Germinal center (tissue), 1 donor: Measurements from ENCODE around the gene STAG3.
A peak's percentile ranks its signal among the peaks of the same experiment; 100 is the strongest.

Source experiments
- DNase-seq: peaks from one replicate; pipeline ENCODE4 v3.0.0; 2012; ENCODE audit warnings: mixed read lengths, low spot score

The STAG3 gene

GRCh38 chr7:100154651-100155491 lies 22.8 kb upstream of the STAG3 start:
- no peak for DNase-seq

- DNase-seq: no peak
Measured at GRCh38 chr7:100155553-100156317, 22.0 kb upstream of the STAG3 start.

- DNase-seq: peak; percentile 46
Measured at GRCh38 chr7:100156331-100157068, 21.2 kb upstream of the STAG3 start.

- no peak for DNase-seq
Measured at GRCh38 chr7:100157069-100157333, 20.7 kb upstream of the STAG3 start.

- peak; percentile 37 for DNase-seq
Measured at GRCh38 chr7:100157334-100158228, 20.1 kb upstream of the STAG3 start.

GRCh38 chr7:100158229-100159098 lies 19.3 kb upstream of the STAG3 start, which contains the start of gene TRAPPC14:
TRAPPC14 (minus strand) TSS chr7:100158723; CDS start chr7:100158499, 224 bp downstream.
- peak; percentile 97 for DNase-seq

GRCh38 chr7:100159099-100159623 lies 18.6 kb upstream of the STAG3 start:
- DNase-seq: no peak

- no peak for DNase-seq
Measured at GRCh38 chr7:100160067-100160466, 17.7 kb upstream of the STAG3 start.

GRCh38 chr7:100163006-100163531 lies 14.6 kb upstream of the STAG3 start:
- no peak for DNase-seq

- DNase-seq: no peak
Measured at GRCh38 chr7:100163871-100164270, 13.8 kb upstream of the STAG3 start.

- DNase-seq: no peak
Measured at GRCh38 chr7:100166317-100166940, 11.3 kb upstream of the STAG3 start.

GRCh38 chr7:100166970-100167911 lies 10.5 kb upstream of the STAG3 start:
- DNase-seq: no peak

GRCh38 chr7:100167912-100168323 lies 9.8 kb upstream of the STAG3 start:
- no peak for DNase-seq

GRCh38 chr7:100169147-100169850 lies 8.4 kb upstream of the STAG3 start:
- no peak for DNase-seq

- DNase-seq: no peak
Measured at GRCh38 chr7:100170101-100170897, 7.4 kb upstream of the STAG3 start.

GRCh38 chr7:100171087-100171681 lies 6.5 kb upstream of the STAG3 start:
- DNase-seq: peak; percentile 51

GRCh38 chr7:100171840-100172239 lies 5.9 kb upstream of the STAG3 start:
- no peak for DNase-seq
